ENCODE measurements around the gene WDR53.
"Not testable (repeated sequence)": the region's sequence is repeated elsewhere in the genome, so short reads cannot be mapped to it uniquely, and the experiment has no call there.

The WDR53 gene

GRCh38 chr3:196557236-196557635 lies 11.1 kb downstream of the WDR53 start:
- no peak for DNase-seq

GRCh38 chr3:196555295-196555694 lies 13.1 kb downstream of the WDR53 start:
- no peak for DNase-seq

DNA sequence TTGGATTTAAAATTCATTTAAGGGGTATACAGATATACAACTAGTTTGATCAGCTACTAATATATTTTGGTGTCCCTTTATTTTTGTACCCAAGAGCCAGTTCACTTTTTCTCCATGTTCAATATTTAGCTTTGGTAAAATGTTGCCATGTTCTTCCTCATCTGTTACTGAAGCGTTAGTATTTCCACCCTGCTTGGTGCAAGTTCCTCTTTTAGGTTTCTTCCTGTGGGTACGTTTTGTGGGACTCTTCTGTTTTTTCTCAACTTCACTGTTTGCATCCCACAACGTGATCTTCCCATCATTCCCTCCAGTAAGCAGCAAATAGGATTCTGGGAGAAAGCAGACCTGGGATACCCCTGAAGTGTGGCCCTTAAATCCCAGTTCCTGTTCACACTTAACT lies 14.1 kb downstream of the WDR53 start:
- DNase-seq: no peak

- DNase-seq: no peak
Measured at GRCh38 chr3:196553551-196553950, 14.8 kb downstream of the WDR53 start.

- no peak for DNase-seq
Measured at GRCh38 chr3:196552253-196552652, 16.1 kb downstream of the WDR53 start.

- not testable (repeated sequence) for DNase-seq
Measured at GRCh38 chr3:196550172-196550571, 18.2 kb downstream of the WDR53 start.

DNA sequence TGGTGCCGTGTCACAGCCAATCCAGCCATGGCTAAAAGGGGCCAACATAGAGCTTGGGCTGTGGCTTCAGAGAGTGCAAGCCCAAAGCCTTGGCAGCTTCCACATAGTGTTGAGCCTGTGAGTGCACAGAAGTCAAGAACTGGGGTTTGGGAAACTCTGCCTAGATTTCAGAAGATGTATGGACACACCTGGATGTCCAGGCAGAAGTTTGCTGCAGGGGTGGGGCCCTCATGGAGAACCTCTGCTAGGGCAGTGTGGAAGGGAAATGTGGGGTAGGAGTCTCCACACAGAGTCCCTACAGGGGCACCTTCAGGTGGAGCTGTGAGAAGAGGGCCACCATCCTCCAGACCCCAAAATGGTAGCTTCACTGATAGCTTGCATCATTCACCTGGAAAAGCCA lies 19.0 kb downstream of the WDR53 start:
- DNase-seq: not testable (repeated sequence)

DNA sequence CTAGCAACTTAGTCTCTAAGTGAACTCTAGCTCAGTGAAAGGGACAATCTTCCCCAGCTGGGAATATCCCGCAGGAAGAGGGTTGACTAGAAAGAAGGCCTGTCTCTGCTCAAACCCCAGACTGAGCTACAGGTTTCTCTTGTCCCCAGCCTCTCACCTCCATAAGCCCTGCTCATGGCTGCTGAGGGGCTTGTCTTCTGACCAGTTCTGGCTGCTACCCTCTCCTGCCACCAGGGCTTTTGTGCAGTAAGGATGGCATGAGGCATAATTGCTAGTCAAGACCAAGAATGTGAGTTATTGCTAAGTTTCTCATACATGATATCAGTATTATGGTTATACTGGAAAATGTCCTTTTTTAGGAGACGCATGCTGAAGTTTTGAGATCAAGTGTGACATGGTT lies 21.3 kb downstream of the WDR53 start:
- DNase-seq: no peak

DNA sequence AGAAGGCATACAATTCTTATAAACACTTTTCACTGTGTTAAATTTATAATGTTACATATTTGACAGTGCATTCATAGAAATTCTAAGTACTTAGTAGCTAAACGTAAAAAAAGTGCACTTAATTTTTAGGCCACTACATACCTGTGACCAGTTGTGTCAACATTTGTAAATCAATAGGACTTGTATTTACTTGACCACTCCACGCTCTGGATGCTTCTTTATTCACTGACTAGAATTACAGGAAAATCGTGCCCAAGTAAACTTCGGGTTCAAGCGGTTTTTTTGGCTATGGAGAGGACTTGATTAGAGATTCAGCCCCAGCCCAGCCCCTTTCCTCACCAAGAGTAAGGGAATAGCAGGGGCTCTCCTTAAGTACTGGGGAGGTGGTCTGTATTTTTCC lies 21.8 kb downstream of the WDR53 start:
- DNase-seq: no peak

- no peak for DNase-seq
Measured at GRCh38 chr3:196544491-196544992, 23.8 kb downstream of the WDR53 start.

DNA sequence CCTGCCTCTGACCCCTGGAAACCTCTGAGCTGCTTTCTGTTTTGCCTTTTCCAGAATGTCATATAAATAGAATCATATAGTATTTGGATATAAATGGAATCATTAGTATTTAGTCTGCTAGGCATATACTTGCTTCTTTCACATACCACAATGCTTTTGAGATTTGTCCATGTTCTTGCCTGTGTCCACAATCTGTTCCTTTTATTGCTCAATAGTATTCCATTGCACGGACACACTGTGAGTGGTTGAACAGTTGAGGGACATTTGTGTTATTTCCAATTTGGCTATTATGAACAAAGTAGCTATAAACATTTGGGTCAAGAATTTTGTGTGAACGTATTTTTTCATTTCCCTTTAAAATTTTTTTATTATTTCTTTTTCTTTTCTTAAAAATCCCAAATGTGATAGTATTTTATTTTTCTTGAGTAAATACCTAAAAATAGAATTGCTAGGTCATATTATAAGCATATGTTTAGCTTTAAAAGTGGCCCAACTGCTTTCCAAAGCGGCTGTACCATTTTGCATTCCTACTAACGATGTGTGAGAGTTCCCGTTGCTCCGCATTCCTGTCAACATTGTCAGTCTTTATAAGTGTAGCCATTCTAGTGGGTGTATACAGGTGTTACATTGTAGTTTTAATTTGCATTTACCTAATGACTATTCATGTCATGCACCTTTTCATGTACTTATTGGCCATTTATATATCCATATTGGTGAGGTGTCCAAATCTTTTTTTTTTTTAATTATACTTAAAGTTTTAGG lies 26.5 kb downstream of the WDR53 start:
- no peak for DNase-seq

- no peak for DNase-seq
Measured at GRCh38 chr3:196537319-196537984, 30.9 kb downstream of the WDR53 start.

DNA sequence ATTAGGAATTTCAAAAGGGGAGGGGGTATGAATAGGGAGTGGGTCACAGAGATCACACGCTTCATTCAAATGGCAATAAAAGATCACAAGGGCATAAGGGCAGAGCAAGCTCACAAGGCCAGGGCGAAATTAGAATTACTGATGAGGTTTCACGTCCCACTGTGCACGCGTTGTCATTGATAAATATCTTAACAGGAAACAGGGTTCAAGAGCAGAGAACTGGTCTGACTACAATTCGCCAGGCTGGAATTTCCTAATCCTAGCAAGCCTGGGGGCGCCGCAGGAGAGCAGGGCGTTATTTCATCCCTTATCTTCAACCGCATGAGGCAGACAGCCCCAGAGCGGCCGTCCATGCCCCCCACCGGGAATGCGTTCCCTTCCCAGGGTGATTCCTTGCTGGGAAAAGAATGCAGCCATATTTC lies 35.1 kb downstream of the WDR53 start:
- DNase-seq: no peak

DNA sequence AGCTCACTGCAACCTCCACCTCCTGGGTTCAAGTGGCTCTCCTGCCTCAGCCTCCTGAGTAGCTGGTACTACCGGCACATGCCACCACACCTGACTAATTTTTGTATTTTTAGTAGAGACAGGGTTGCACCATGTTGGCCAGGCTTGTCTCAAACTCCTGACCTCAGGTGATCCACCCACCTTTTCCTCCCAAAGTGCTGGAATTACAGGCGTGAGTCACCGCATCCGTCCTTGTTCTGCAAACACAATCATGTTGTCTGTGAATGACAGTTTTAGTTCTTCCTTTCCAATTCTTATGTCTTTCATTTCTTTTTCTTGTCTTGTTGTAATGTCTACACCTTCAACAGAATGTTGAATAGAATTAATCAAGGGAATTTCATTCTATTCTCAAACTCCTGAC lies 36.9 kb downstream of the WDR53 start:
- DNase-seq: no peak

DNA sequence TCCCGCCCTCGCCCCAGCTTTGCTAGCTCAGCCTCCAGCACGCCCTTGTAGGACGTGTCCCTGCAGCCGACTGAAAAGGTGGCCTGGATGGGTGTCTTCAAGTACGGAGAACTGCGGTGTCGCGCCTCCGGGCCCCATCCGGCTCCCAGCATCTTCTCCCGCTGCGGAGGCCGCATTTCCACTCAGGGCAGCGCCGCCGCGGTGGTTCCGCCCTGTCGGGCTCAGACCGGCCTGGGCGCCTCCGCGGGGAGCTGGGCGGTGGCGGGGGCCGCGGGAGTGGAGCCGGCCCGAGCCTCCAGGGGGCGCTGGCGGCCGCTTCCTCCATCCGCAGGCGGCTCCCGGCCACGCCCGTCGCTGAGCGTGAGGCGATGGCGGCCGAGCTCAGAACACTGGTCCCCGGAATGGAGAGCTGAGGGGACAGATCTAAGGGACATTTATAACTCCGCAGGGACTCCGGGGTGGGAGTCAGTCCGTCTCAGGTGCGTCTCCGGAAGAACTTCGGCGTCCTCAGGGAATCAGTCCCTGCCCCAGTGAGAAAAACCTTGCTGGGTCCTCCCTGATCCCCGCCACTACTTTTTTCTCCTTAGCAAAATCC lies 39.6 kb downstream of the WDR53 start:
- peak; percentile 57 for DNase-seq

DNA sequence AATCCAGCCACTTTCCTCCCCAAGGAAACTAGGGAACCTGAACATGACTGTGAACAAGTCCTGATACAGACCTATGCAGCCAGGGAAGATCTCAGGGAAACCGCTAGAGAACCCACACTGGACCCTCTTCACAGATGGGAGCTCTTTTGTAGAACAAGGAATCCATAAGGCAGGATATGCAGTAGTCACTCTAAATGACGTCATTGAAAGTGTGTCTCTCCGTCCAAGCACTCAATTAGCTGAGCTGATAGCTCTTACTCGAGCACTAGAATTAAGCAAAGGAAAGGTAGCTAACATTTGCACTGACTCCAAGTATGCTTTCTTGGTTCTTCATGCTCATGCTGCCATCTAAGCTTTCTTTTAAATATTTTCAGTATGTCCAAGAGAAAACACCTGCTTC lies 43.2 kb downstream of the WDR53 start:
- no peak for DNase-seq

GRCh38 chr3:196524527-196524926 lies 43.8 kb downstream of the WDR53 start:
- no peak for DNase-seq

GRCh38 chr3:196523841-196524240 lies 44.5 kb downstream of the WDR53 start:
- DNase-seq: no peak

DNA sequence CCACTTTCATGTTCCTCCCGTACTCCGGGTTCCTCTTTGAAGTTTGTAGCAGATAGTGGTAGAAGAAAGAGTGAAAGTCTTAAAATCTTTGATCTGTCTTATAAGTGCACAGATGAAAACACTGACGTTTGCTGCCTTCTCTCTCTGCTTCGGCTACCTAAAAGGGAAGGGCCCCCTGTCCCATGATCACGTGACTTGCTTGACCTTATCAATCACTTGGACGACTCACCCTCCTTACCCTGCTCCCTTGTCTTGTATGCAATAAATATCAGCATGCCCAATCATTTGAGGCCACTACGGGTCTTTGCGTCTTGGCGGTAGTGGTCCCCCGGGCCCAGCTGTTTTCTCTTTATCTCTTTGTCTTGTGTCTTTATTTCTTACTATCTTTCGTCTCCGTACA lies 47.1 kb downstream of the WDR53 start:
- DNase-seq: not testable (repeated sequence)

GRCh38 chr3:196519718-196520082 lies 48.7 kb downstream of the WDR53 start:
- no peak for DNase-seq

DNA sequence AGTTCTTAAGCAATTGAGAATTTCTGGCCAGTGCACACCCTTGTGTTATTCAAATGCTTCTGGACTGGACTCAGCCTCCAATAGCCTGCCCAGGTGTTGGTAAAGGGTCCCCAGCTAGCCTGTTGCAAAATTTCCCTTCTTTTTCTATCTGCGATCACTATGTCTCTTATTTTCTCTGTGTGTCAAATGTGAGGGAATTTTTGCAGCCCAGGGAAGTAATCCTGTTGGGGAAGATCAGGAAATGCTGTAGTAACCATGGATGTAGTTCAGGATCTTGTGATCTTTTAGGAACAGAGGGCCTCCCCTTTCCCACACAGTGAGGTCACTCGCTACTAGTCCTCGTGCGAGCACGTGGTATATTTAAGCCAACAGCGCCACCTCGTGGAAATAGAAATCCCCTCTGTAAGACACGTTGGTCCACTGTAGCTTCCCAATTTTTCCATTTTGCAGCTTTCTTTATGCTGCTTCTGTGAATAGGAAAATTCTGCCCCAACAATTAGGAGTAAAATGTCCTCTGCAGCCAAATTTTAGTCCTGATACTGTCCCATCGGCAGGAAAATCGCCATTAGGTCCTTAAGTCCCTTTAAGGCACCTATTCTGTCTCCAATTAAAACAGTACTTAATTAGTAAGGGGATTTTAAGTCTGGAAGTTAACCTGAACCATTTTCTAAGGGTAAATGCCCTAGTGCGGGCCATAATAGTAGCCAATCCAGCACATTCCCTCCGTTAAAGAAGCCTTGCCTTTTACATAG lies 49.2 kb downstream of the WDR53 start:
- no peak for DNase-seq

GRCh38 chr3:196517919-196518318 lies 50.4 kb downstream of the WDR53 start:
- DNase-seq: no peak

GRCh38 chr3:196517162-196517800 lies 51.1 kb downstream of the WDR53 start:
- DNase-seq: no peak
